ENCODE data around the gene STX2.

GRCh38 chr12:130780325-130780724, 58.7 kb downstream of the STX2 start:
- TF ChIP-seq CTCF (IDR thresholded peaks at IDR 0.05) (no peak), POLR2A (IDR thresholded peaks at IDR 0.05) (no peak)

All from prostate gland (tissue), 2 donors.